ENCODE measurements around the gene KCND2. TPM values are rescaled to one million over a fixed set of nuclear protein-coding genes. Genes with fewer than 3 reads are reported as not detected.

KCND2 gene
- total and polyA plus RNA-seq, 2 of the 8 experiments (the other 6 are each of a cell fraction or from before 2014, with no cell fraction given): 4.6 to 7.7 TPM

- TF ChIP-seq CBX8 (IDR thresholded peaks at IDR 0.05; ENCODE audit: borderline replicate concordance, low read depth, low read length): no peak
- no peak for TF ChIP-seq YY1 (IDR thresholded peaks at IDR 0.05; ENCODE audit: low read depth, low read length)
- no peak for TF ChIP-seq BRCA1 (IDR thresholded peaks at IDR 0.05; ENCODE audit: low read depth, low read length)
- TF ChIP-seq JUND (IDR thresholded peaks at IDR 0.05; ENCODE audit: low read length): no peak
- no peak for TF ChIP-seq EP300 (IDR thresholded peaks at IDR 0.05; ENCODE audit: borderline replicate concordance in 1 of 2, low read depth in 2 of 2, low read length in 2 of 2)
- no peak for TF ChIP-seq SP4 (IDR thresholded peaks at IDR 0.05; ENCODE audit: low read length)
- TF ChIP-seq SRF (IDR thresholded peaks at IDR 0.05; ENCODE audit: low read depth, low read length): no peak
Measured at GRCh38 chr7:120504386-120504785, 231.4 kb downstream of the KCND2 start (continued).
